Activated naive CD4-positive, alpha-beta T cell treated with anti-CD3 and anti-CD28 coated beads, Interleukin-2, amount 50 U/mL, for 16 hours (primary cell): ENCODE data around the gene APLP2.
"Not testable (repeated sequence)": the region's sequence is repeated elsewhere in the genome, so short reads cannot be mapped to it uniquely, and the experiment has no call there.

Experiments
- DNase-seq: peaks from one replicate; pipeline ENCODE4 v3.0.0-alpha.2; 2020

APLP2 gene

DNA sequence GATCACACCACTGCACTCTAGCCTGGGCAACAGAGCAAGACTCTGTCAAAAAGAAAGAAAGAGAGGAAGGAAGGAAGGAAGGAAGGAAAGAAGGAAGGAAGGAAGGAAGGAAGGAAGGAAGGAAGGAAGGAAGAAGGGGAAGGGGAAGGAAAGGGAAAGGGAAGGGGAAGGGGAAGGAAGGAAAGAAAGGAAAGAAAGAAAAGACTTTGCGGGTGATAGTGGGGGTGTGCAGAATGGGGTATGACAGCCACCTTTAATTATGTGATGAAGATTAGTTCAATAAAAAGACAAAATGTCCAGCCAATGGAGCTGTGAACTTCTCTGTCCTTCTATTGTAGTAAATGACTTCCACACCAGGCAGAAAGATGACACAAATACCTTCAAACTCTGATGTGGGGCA lies 8.7 kb upstream of the APLP2 start:
- DNase-seq: no peak

DNA sequence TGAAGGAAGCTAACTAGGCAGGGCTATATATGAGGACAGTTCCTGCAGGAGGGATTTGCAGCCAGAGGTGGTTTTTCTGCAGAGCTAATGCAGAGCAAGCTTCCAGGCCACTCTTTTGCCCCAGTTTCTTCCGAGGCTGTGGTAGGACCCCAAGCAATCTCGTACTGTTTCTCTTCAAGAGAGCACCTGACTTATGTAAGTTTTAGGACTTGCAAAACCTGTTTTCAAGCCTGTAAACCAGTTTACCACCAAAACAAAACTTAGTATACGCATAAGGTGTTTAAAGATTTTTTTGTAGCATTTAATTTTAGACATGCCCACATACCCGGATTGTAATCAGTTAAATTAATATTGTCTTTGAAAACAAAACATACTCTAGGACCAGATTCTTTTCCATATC lies 7.7 kb upstream of the APLP2 start:
- DNase-seq: no peak

DNA sequence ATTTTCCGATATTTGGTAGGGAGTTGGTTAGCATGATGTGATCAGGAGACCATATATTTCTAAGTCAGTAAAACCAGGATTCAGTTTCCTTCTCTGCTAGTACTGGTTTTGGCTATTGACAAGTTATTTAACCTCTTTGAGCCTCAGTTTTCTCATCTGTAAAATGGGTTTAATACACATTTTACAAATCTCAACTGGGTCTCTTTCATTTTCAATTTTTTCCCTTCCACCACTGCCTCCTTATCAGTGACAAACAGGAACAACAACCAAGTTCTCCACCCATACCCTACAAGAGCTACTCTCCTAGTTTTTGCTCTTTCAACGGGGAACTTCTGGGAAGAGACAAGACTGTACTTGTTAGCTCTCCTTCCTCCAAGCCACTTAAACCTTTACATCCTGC lies 6.2 kb upstream of the APLP2 start:
- no peak for DNase-seq

DNA sequence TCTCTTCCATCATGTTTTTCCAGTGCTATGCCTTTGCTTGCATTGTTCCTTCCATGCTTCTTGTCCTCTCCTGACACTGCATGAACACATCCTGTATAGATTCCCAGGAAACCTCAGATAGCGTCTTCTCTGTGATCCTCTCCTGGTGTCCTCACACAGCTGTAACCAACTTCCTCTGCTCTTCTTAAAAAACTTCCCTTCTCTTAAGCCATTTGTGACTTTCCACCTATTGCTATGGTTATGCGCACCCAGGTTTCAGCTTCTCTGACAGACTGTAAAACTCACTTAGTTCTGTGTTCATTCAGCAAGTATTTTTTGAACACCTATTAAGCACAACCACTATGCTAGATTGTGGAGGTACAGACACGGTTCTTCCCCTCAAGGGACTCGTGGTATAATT lies 5.1 kb upstream of the APLP2 start:
- DNase-seq: no peak

DNA sequence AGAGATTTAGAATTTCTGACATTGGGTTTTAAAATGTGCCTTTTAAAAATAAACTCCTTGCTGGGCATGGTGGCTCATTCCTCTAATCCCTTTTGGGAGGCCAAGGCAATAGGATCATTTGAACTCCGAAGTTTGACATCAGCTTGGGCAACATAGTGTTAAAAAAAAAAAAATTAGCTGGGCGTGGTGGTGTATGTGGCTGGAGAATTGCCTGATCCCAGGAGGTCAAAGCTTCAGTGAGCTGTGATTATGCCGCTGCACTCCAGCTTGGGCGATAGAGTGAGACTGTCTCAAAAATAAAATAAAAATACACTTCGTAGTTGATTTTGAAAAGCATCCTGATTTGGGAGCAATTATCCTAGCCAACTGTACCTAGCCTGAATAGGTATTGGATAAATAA lies 3.4 kb upstream of the APLP2 start:
- no peak for DNase-seq

DNA sequence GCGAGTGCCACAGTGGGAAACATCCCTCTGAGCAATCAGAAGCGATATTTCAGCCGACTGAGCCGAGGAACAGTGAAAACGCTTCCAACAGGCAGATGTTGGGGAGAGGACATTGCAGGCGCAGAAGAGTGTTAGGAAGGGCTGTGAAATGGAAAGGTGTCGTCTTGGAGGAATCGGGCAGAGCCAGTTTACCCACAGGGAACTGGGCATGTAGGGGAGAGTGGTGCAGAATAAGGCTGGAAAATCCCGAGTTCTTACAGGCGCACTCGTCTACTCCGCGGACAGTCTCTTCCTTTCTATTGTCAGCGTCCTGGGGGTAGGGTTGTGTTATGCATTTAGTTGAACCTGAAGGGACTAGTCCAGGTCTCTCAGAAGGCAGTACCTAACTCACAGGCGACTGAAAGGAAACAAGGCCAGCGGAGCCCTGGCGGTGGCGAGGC lies 1.1 kb upstream of the APLP2 start:
- no peak for DNase-seq

DNA sequence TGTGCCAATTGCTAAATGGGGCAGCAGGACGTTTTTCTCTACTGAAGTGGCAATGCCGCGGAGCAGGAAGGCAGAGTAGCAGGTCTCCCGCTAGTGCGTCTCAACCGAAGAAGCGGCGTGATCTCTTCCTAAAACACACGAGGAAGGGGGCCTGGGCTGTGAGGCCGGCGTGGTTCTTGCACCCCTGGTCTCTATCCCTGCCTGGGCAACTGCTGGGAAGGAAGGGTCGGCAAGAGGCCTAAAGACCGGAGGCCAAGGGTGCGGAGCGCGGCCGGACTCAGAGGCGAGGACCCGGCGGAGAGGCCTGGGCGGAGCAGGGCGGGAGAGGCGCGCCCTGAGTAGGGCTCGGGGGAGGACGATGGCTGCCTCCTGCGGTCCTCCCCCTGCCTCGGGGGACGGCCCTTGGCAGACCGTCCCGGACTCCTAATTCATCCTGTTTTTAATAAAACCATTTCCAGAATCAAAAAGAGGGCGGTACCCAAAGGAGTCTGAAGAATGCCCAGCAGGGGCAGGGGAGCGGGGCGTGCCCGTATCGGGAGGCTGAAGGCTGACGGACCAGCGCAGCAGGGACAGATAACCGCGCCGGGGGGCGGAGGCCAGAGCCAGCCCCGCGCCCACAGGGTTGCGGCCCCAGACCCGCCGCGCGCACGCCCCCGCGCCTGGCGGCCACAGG lies 572 bp upstream of the APLP2 start:
- peak; percentile 64 for DNase-seq

DNA sequence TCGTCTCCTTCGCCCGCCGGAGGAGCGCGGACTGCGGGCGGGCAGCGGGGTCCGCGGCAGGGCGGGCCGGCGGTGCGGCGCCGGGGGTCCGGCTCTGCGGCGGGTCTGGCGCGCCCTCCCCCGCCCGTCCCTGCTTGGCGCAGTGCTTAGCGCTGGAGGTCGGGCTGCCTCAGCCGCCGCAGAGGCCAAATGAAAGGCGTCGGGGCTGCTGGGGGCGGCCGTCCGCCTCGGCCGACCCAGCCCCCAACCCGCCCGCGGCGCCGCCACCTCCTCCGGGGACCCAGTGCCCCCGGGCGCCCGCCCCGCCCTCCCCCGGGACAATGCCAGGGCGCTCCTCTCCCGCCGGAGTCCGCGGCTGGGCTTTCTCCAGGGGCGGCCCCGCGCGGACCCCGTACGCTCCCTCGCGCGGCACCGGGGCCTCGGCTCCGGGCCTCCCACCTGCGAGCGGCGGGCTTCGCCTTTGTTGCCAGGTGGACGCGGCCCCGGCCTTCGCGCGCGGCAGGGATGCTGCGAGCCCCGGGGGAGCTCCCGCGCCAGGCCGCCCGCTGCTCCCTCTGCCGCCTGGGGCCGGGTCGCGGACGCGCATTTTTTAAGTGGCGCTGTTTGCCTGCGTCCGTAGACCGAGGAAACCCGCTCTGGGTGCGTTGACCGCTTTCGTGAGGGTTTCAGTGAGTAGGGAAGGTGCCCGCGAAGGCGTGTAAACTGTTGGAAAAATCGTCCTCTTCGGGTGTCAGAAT lies 583 bp downstream of the APLP2 start:
- DNase-seq: peak; percentile 51

DNA sequence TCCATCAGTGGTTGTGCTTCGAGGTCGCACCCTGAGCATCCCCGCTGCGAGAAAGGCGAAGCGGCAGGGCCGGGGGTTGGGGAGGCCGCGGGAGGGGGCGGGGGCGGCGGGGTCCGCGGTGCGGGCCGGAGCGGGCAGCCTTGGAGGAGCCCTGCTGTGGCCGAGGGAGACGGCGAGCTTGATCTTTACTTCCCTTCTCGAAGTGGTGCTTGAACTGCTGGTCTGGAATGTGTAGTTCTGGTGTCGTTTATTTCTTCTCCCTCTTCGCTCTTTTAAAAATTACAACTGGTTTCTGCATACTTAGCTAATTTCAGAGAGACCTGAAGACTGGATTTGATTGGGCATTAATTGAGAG lies 1.1 kb downstream of the APLP2 start:
- DNase-seq: no peak

DNA sequence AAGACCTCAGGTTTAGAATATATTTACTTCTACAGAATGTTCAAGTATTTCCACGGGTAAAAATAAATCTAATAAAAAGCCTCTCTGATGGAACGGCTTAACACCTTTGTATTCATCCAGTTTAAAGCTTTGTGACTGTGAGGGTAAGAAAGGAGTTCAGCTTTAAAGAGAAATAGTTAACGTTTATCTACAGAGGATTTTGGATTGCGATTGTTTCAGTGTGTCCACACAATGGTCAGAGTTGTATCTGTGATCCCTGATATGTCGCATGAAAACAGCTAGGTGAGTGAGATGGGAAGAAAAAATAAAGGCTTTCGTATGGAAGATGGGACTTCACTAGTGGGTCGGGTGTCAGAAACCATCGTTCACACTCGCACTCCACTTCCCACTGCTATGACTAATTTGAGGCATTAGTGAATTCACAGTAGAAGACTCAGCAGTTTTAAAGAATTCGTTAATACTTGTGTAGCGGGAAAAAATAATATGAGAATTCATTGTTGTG lies 1.6 kb downstream of the APLP2 start:
- DNase-seq: no peak

DNA sequence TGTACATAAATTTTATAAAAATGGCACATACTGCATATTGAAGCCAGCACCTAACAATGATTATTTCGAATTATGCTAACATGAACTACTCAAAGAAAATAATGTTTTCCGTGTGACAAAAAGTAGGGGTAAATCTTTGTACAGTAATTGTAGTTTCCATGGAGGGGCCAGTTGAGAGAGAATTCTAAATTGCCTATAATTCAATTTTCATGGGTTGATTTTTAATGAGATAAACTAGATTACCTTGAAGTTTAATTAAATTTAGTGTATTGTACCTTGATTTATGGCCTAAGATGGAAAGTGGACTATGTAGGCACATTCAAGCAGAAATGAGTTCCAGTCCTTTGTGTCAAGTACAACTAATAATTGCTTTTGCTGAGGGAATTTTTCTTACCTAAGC lies 5.0 kb downstream of the APLP2 start:
- no peak for DNase-seq

DNA sequence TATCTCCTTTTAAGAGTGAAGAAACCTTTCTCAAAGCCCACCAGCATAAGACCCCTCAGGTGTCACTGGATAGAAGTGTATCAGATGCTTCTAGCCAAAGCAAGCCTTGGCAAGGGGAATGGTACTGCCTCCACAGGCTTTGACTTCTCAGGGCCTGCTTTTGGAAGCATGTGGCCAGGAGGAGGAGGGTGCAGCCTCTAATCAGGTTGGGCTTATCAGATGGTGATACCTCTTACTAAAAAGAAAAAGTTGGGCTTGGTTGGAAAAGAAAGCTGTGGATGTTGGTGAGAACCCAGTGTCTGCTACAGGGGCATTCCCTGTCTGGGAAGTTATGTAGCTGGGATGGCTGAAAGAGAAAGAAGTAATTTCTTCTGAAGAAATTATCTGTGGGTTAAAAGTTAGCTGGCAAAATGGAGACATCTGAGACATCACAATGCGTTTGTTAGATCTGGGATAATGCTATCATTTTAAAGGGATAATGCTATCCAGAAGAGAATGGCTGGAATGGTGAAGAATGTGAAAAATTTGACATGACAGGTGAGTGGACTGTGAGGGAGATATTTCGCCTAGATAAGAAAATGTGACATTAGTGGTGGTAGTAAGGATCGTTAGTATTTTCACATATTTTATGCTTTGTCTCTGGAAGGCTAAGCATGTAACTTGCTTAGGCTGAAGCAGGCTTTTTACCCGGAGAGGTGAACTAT lies 7.2 kb downstream of the APLP2 start:
- DNase-seq: no peak

DNA sequence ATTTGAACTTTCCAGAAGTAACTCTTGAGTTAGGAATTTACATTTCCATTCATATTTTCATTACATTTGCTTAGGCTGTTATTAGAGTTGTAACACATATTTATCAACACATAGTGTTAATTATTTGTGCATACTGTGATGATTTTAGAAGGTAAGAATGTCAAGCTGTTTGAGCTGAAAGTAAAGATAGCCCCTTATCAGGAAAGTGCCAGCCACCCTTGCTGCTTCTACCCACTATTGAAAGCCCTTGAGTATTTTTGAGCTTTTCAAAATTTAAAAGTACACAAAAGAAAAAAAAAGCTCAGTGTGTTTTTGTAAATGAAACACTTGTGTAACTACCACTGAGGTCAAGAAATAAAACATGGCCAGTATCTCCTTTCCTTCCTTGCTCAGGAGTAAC lies 8.0 kb downstream of the APLP2 start:
- DNase-seq: no peak

DNA sequence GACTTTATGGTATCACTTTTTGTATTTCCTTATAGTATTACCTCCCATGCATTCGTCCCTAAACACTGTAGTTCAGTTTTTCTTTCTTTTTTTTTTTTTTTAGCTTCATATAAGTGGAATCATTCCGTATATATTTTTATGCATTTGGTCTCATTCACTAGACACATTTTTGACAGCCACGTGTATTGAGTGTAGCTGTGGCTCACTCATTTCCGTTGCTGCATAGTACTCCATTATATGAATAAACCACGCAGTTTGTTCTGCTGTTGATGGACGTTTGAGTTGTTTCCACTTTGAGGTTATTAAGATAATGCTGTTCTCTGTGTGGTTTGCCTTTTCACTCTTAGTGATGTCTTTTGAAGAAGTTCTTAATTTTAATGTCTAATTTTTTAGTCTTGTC lies 8.4 kb downstream of the APLP2 start:
- DNase-seq: no peak

DNA sequence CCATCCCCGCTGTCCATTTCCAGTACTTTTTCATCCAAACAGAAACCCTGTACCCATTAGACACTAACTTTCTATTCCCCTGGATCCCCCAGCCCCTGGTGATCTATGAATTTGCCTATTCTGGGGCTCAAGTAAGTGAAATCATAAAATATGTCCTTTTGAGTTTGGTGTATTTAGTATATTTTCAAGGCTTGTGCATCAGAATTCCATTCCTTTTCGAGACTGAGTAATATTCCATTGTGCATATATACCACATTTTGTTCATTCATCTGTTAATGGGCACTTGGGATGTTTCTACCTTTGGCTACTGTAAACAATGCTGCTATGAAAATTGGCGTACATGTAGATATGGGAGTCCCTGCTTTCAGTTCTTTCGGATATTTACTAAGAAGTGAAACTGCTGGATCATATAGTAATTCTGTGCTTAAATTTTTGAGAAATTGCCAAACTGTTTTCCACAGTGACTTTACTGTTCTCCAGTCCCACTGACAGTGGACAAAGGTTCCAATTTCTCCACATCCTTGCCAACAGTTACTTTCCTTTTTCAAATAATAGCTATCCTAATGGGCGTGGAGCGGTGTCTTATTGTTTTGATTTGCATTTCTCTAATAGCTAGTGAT lies 16.1 kb downstream of the APLP2 start:
- no peak for DNase-seq

DNA sequence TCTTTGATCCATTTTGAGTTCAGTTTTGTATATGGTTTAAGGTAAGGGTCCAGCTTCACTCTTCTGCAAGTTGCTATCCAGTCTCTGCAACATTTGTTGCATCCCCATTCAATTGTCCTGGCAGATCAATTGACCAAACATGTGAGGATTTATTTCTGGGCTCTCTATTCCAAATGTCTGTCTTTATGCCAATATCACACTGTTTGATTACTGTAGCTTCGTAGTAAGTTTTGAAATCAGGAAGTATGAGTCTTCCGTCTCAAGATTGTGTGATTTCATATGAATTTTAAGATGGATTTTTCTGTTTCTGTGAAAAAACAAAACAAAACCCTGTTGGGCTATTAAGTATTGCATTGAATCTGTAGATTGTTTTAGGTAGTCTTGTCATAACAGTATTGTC lies 17.0 kb downstream of the APLP2 start:
- no peak for DNase-seq

DNA sequence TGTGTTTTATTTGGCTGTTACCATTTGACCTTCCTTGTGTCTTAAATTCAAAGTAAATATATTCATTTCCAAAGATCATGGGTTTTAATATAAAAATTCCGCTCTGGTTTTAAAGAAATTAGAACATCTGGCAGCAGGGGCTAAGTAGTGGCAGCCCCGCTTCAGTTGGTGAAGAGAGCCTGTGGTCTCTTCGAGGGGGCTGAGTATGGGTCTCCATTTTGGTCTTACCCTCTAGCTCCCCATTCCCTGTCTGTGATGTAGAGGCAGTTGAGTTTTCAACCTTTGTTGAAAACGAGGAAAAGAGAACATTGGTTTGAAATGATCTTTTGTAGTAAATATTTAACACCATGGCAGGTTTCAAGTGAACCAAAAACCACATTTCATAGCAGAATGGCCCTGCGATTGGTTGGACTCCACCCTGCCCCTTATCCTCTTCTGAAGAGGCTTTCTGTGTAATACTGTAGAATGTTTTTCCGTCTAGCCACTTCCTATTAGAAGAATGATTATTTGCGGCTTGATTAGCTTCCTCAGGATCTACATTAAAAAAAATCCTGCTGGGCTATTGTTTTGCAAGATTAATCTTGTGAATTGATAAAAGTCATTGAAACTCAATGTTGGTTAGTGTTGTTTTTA lies 17.7 kb downstream of the APLP2 start:
- no peak for DNase-seq

DNA sequence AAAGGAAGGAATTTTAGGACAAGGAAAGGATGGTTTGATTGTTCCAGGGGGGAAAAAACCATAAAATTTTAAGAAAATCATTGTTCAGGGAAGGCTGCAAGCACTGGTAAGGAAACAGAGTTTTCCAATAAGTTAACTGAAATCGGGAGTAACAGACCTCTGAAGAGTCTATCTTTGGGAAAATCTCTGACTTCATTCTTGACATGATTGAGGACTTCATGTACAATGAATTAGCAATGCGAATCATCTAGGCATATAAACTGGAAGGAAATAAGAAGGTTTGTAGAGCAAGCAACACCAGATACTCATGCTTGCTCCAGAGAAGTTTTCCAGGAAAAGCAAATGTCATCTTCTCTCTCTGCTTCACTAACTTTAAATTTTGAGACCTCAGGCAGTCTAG lies 18.5 kb downstream of the APLP2 start:
- no peak for DNase-seq

DNA sequence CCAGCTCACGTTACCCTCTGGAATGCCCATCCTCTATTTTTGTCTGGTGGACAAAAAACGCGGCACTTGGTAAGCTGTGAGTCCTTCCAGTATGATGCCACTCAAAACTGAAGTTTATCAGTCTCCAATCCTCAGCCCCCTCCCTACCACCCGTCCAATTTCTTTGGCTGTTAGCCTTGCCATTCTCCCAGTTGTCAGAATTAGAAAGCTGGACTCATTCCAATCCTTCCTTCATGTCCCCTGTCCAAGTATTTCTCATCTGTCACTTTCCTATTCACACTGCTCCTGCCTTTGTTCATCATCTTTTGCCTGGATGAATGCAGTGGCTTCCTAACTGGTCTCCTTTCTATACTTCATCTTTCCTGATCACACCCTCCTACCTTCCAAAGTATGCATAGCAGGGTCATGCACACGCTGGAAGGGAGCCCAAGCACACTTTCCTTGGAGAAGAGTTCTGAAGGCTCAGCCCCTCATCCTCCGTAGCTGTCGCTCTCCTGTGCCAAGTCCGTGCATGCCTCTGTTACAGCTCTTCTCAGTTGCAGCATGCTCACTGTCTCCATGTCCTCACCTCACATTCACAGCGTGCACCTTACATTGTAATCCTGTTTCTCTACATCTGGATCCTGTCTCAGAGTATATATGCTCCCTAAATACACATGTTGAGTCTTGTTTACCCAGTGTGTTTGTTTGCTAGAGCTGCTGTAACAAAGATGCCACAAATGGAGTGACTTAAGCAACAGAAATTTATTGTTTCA lies 19.4 kb downstream of the APLP2 start:
- DNase-seq: no peak

DNA sequence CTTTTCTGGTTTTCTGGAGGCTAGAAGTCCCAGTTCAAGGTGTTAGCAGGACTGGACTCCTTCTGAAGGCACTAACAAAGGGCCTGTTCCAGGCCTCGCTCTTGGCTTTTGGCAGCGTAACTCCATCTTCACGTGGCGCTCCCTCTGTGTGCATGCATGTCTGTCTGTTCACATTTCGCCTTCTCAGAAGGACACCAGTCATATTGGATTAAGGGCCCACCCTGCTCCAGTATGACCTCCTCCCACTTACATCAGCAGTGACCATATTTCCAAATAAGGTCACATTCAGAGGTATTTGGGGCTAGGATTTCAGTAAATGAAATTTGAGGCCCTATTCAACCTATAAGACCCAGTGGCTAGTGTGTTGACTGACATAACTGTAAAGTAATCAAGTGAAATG lies 20.0 kb downstream of the APLP2 start:
- no peak for DNase-seq

DNA sequence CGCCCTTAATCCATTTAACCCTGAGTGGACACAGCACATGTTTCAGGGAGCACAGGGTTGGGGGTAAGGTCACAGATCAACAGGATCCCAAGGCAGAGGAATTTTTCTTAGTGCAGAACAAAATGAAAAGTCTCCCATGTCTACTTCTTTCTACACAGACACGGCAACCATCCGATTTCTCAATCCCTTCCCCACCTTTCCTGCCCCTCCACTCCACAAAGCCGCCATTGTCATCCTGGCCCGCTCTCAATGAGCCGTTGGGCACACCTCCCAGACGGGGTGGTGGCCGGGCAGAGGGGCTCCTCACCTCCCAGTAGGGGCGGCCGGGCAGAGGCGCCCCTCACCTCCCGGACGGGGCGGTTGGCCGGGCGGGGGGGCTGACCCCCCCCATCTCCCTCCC lies 20.8 kb downstream of the APLP2 start:
- not testable (repeated sequence) for DNase-seq

DNA sequence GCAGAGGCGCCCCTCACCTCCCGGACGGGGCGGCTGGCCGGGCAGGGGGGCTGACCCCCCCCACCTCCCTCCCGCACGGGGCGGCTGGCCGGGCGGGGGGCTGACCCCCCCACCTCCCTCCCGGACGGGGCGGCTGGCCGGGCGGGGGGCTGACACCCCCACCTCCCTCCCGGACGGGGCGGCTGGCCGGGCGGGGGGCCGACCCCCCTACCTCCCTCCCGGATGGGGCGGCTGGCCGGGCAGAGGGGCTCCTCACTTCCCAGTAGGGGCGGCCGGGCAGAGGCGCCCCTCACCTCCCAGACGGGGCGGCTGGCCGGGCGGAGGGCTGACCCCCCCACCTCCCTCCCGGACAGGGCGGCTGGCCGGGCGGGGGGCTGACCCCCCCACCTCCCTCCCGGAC lies 21.5 kb downstream of the APLP2 start:
- DNase-seq: not testable (repeated sequence)
